HCT116 (cell line): ENCODE measurements around the gene VAMP2. TPM values are rescaled to one million over a fixed set of nuclear protein-coding genes. Genes with fewer than 3 reads are reported as not detected.

Experiments
- ATAC-seq: fragments of 200-7000 bp; cut with Tn5 transposase; 2 replicates; pipeline ENCODE4 v1.9.1; 2020; ENCODE audit warnings: mild to moderate bottlenecking, moderate library complexity
- BruUV-seq: library from RNA; stranded (reverse); fragments of 400-500 nt; replicated peaks from 2 replicates; lab custom pipeline; 2021; lab: Mats Ljungman, UMichigan
- CTCF ChIA-PET: fragments of 300-600 bp; sonication (Branson Sonifier 250); formaldehyde crosslinking; loops from one replicate; lab custom pipeline; 2021; ENCODE audit warnings: antibody characterized with exemption; lab: Charles Lee
- POLR2A ChIA-PET: fragments of 300-600, 350-600 bp; sonication (Branson Sonifier 250); formaldehyde crosslinking; loops from one replicate; lab custom pipeline; 2021; ENCODE audit warnings: antibody characterized with exemption; lab: Charles Lee
- RAD21 ChIA-PET, 2 experiments: fragments of 300-600 bp; sonication (Branson Sonifier 250); formaldehyde crosslinking; loops; one replicate each; lab custom pipeline; 2023; ENCODE audit warnings: low total read pairs in 2 of 2; ENCODE audit not compliant: uncharacterized antibody in 2 of 2, unreplicated experiment in 2 of 2, low non-redundant PET in 1 of 2; lab: Charles Lee
- DNase-seq: peaks from one replicate; pipeline ENCODE4 v3.0.0-alpha.2; 2010; ENCODE audit warnings: low read depth, low spot score
- H2AFZ ChIP-seq: fragments of 200-600 bp; shearing (Covaris generic), sonication (generic); 2 replicates; pipeline ENCODE4 v1.6.1; 2017; ENCODE audit warnings: low read depth, mixed run types, mixed read lengths, antibody characterized with exemption, low read length; ENCODE audit not compliant: poor library complexity, severe bottlenecking
- H3K27ac ChIP-seq: 2 replicates; pipeline ENCODE4 v1.5.1; 2012; ENCODE audit warnings: low read depth, low read length
- H3K27me3 ChIP-seq: fragments of 200-600 bp; sonication (generic); 2 replicates; pipeline ENCODE4 v1.6.1; 2016; ENCODE audit warnings: mixed run types, low read length, mixed read lengths; ENCODE audit not compliant: insufficient read depth
- H3K36me3 ChIP-seq, 2 experiments: fragments of 200-500 bp in 1 of 2; fragments of 200-600 bp in 1 of 2; sonication (Bioruptor generic) in 1 of 2; sonication (generic) in 1 of 2; 2 replicates each; pipeline versions ENCODE4 v1.5.1 to v1.6.1; 2014 to 2016; ENCODE audit warnings: low read length in 2 of 2, inconsistent platforms in 1 of 2, mixed read lengths in 1 of 2, mixed run types in 1 of 2; ENCODE audit not compliant: insufficient read depth in 2 of 2, control insufficient read depth in 1 of 2
- H3K4me1 ChIP-seq, 2 experiments: fragments of 200-600 bp in 1 of 2; sonication (generic) in 1 of 2; 2 replicates each; pipeline versions ENCODE4 v1.5.1 to v1.6.1; 2012 to 2017; ENCODE audit warnings: low read length in 2 of 2, inconsistent platforms in 1 of 2, mild to moderate bottlenecking in 1 of 2, mixed read lengths in 1 of 2, mixed run types in 1 of 2, moderate library complexity in 1 of 2; ENCODE audit not compliant: insufficient read depth in 2 of 2, control insufficient read depth in 1 of 2
- H3K4me2 ChIP-seq: fragments of 200-600 bp; sonication (generic); 2 replicates; pipeline ENCODE4 v1.6.1; 2017; ENCODE audit warnings: mixed run types, low read length, mixed read lengths
- H3K4me3 ChIP-seq, 2 experiments: fragments of 200-600 bp in 1 of 2; sonication (generic) in 1 of 2; replicated peaks in 1 of 2; 2 replicates each; pipeline ENCODE4 v1.5.1; 2011 to 2016; ENCODE audit warnings: low read length in 2 of 2, control low read depth in 1 of 2, low read depth in 1 of 2, mild to moderate bottlenecking in 1 of 2, mixed read lengths in 1 of 2, mixed run types in 1 of 2
- H3K79me2 ChIP-seq: fragments of 200-600 bp; sonication (generic); 2 replicates; pipeline ENCODE4 v1.6.1; 2017; ENCODE audit warnings: mild to moderate bottlenecking, mixed run types, low read length, moderate library complexity, mixed read lengths; ENCODE audit not compliant: insufficient read depth
- H3K9ac ChIP-seq: fragments of 200-600 bp; sonication (generic); 2 replicates; pipeline ENCODE4 v1.6.1; 2016; ENCODE audit warnings: low read length, mixed read lengths
- H3K9me2 ChIP-seq: fragments of 200-600 bp; sonication (generic), shearing (Covaris generic); 2 replicates; pipeline ENCODE4 v1.6.1; 2017; ENCODE audit warnings: mixed run types, mild to moderate bottlenecking, moderate library complexity; ENCODE audit not compliant: insufficient read depth
- H3K9me3 ChIP-seq, 2 experiments: fragments of 200-500 bp in 1 of 2; fragments of 200-600 bp in 1 of 2; sonication (Bioruptor generic) in 1 of 2; sonication (generic) in 1 of 2; 2 replicates each; pipeline ENCODE4 v1.6.1; 2014 to 2017; ENCODE audit warnings: low read length in 2 of 2, mixed read lengths in 2 of 2, inconsistent platforms in 1 of 2, low read depth in 1 of 2, mild to moderate bottlenecking in 1 of 2, mixed run types in 1 of 2, moderate library complexity in 1 of 2; ENCODE audit not compliant: control insufficient read depth in 1 of 2, insufficient read depth in 1 of 2
- H4K20me1 ChIP-seq: fragments of 200-600 bp; sonication (generic), shearing (Covaris generic); 2 replicates; pipeline ENCODE4 v1.6.1; 2017; ENCODE audit warnings: mixed run types, mild to moderate bottlenecking, moderate library complexity; ENCODE audit not compliant: insufficient read depth
- CBX3 ChIP-seq: IDR thresholded peaks from 2 replicates; pipeline ENCODE4 v1.6.1; 2012; ENCODE audit warnings: low read depth
- EZH2 ChIP-seq: fragments of 200-600 bp; sonication (generic); IDR thresholded peaks from 2 replicates; pipeline ENCODE4 v1.6.1; 2017; ENCODE audit warnings: antibody characterized with exemption, mixed run types
- POLR2AphosphoS5 ChIP-seq: IDR thresholded peaks from 2 replicates; pipeline ENCODE4 v1.6.1; 2011; ENCODE audit warnings: mild to moderate bottlenecking, low read depth, low read length, moderate library complexity
- intact Hi-C: fragments of 100-400 bp; cut with micrococcal nuclease; formaldehyde crosslinking; loops from 2 replicates; pipeline ENCODE4 v1.10.0; 2022
- total RNA-seq: library from RNA; stranded (reverse); gene quantifications from one replicate; pipeline ENCODE4 v1.2.1, GENCODE V29; 2021; ENCODE audit not compliant: unreplicated experiment
- TF ChIP-seq, protein P1 (sequence below): IDR thresholded peaks from 2 replicates; pipeline ENCODE4 v1.6.1; 2012
- TF ChIP-seq, protein P2 (sequence below), 3 experiments: fragments of 200-600 bp in 1 of 3; sonication (generic) in 1 of 3; IDR thresholded peaks in 2 of 3; conservative IDR thresholded peaks in 1 of 3; 2 replicates each; pipeline ENCODE4 v1.5.1; 2012 to 2017; ENCODE audit warnings: low read depth in 2 of 3, low read length in 2 of 3, antibody characterized with exemption in 1 of 3, borderline replicate concordance in 1 of 3, control low read depth in 1 of 3, mild to moderate bottlenecking in 1 of 3, mixed read lengths in 1 of 3, mixed run types in 1 of 3, moderate library complexity in 1 of 3; ENCODE audit not compliant: insufficient read depth in 1 of 3

VAMP2 gene
- total RNA-seq, 1 experiment from 2014 or later, result 35.9 TPM

DNA sequence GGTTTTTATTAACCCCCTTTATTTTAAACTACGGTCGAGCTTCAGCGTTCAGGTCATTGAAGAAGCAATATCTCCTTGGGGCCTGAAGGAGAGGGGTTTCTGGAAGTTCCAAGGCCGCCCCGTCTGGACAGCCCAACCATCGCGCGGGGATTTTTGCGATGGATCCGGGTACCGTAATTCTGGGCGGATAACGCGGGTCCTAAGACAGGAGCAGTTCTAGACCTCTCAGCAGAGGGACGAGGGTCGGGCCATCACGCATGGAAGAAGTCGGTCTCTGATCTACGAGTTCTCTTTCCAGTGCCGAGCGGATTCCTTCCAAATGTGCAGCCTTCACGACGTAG lies 23.7 kb upstream of the VAMP2 start:
- Histone ChIP-seq H3K4me3 (peak overlapping the region; percentile 41 to 62), H3K9ac (peak overlapping the region; percentile 70), H3K9me2 (no peaks in the 10 kb centered on the region), H3K27me3 (no peaks in the 10 kb centered on the region), H3K36me3 (no peaks in the 10 kb centered on the region), H2AFZ (peak overlapping the region; percentile 56), H3K9me3 (no peaks in the 10 kb centered on the region), H3K4me2 (peak overlapping the region; percentile 95), H3K4me1 (peaks cover 23 to 46% of the 10 kb centered on the region in 2 experiments)
- ChIA-PET POLR2A (interaction anchor here (1.3 to 6.9 kb wide), 4 partner anchors 11 to 38 kb away, joined by 3 to 63 read pairs (median 32); no protein-coding TSS in a partner anchor), CTCF (interaction anchor here (0.6 to 1.2 kb wide), 5 partner anchors 24 to 68 kb away, joined by 3 to 4 read pairs (median 3); partner anchors contain the start of genes ALOXE3 and AURKB)
- intact Hi-C loops, result loop anchor here (2.0 to 5.0 kb wide), 2 partner anchors 49 to 62 kb away; partner anchors contain the start of genes CTC1 and PFAS
- BruUV-seq, result no TSS peak
- TF ChIP-seq CBX3 (peak; percentile 76; the same call in 1 of the 2 replicates), EZH2 (no peak), POLR2AphosphoS5 (0 out of 2 replicates have a peak, but pooled peaks have one; percentile 11)
- TF ChIP-seq, protein P1, sequence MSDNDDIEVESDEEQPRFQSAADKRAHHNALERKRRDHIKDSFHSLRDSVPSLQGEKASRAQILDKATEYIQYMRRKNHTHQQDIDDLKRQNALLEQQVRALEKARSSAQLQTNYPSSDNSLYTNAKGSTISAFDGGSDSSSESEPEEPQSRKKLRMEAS, result peak; percentile 10; the same call in 1 of the 2 replicates
- TF ChIP-seq, protein P2, sequence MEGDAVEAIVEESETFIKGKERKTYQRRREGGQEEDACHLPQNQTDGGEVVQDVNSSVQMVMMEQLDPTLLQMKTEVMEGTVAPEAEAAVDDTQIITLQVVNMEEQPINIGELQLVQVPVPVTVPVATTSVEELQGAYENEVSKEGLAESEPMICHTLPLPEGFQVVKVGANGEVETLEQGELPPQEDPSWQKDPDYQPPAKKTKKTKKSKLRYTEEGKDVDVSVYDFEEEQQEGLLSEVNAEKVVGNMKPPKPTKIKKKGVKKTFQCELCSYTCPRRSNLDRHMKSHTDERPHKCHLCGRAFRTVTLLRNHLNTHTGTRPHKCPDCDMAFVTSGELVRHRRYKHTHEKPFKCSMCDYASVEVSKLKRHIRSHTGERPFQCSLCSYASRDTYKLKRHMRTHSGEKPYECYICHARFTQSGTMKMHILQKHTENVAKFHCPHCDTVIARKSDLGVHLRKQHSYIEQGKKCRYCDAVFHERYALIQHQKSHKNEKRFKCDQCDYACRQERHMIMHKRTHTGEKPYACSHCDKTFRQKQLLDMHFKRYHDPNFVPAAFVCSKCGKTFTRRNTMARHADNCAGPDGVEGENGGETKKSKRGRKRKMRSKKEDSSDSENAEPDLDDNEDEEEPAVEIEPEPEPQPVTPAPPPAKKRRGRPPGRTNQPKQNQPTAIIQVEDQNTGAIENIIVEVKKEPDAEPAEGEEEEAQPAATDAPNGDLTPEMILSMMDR (IDR thresholded peaks at IDR 0.05 in 2 of 3, conservative IDR thresholded peaks at IDR 0.05 in 1 of 3; ENCODE audit: borderline replicate concordance in 1 of 3, insufficient read depth in 1 of 3, low read depth in 2 of 3, low read length in 2 of 3), result peak in 1 of 3 experiments; percentile 35; a peak in 1 of 6 replicates
- TF ChIP-seq, all 23 proteins: peak for 4
- Histone ChIP-seq H3K79me2 (peaks cover 14% of the 10 kb centered on the region; the same call in 1 of the 2 replicates), H3K27ac (peak overlapping the region; percentile 70), H4K20me1 (no peaks in the 10 kb centered on the region)
- peak; percentile 1; the same call in 1 of the 2 replicates for ATAC-seq
- no peak for DNase-seq
- RAD21 ChIA-PET, result interaction anchor here (0.8 to 1.0 kb wide), 2 partner anchors 36 kb away, joined by 3 to 4 read pairs; no protein-coding TSS in a partner anchor
